Measurements from ENCODE around the gene WBP4. TPM values are rescaled to one million over a fixed set of nuclear protein-coding genes. Genes with fewer than 3 reads are reported as not detected.
"Not testable (repeated sequence)": the region's sequence is repeated elsewhere in the genome, so short reads cannot be mapped to it uniquely, and the experiment has no call there.

WBP4 gene
- total RNA-seq, 2 donors from 2014 or later: 7.1 to 7.5 TPM

DNA sequence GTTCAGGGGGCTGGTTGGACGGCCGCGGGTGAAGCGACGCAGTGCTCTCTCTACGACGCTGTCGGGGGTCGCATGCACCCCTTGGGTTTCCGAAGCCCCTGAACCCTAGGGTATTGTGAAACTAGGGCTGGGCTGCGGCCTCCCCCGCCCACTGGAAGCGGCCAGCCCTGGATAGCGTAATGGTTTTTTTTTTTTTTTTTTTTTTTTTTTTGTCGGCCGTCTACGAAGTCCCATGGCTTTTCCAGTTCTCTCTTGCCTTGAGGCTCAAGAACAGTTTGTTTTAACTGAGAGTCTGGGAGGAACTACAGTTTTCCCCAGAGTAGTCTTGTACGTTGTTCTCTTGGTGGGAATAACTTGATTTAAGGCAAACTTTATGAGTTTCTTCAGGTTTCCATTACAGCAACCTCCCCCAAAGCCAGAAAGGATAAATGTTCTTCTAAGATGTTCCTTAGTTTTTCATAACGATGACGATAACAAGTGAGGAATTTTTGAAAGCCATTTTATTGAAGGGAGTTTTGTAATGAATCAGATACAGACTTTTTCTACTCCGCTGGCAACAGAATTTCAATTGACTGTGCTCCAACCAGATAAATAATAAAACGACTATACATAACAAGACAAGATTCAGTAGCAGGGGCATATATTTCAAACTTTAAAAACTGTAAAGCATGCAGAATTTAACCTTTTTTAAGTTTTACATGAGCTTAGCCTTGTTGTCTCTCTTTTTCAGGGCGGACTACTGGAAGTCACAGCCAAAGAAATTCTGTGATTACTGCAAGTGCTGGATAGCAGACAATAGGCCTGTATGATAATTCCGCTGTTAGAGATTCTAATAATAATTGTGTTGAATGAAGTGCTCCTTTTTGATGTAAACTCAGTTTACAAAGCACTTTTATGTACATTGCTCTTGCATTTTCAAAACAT lies 867 bp downstream of the WBP4 start:
- intact Hi-C loops (cut with DNase I, micrococcal nuclease): no loop called here
- DNase-seq (no peak), ATAC-seq (peak; percentile 40)

DNA sequence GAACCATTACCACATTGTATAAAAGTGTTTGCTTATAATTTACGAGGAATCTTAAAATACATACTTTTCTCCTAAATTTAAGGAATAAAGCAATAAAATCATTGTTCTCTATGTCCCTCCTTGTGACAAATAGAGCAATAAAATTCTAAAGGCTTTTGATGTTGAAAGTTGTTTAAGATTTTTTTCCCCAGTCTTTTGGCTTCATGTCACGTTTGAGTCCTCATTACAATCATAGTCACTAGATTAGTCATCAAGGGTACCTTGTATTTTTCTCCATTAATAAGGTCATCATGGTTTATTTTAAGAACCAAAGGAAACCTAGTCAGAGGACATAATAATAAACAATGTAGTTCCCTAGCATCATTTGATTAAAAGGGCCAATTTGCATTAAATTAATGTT lies 3.2 kb downstream of the WBP4 start:
- ATAC-seq (no peak), DNase-seq (no peak)
- intact Hi-C loops (cut with DNase I, micrococcal nuclease): no loop called here

DNA sequence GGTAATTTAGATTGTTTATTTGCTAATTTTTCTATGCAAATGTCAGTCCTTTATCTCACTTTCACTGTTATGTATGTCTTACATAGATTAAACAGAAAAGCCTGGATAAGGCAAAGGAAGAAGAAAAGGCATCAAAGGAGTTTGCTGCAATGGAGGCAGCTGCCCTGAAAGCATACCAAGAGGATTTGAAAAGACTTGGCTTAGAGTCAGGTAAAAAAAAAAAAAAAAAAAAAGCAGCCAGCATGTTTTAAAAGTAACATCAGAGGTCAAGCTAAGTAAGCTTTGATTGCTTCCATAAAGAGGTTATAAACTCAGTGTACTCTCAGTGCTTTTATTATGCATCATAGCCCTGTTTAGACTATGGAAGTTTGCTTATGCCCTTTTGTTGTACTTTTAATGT lies 3.8 kb downstream of the WBP4 start:
- intact Hi-C loops (cut with DNase I, micrococcal nuclease): no loop called here
- peak; percentile 45 for ATAC-seq
- DNase-seq: no peak

DNA sequence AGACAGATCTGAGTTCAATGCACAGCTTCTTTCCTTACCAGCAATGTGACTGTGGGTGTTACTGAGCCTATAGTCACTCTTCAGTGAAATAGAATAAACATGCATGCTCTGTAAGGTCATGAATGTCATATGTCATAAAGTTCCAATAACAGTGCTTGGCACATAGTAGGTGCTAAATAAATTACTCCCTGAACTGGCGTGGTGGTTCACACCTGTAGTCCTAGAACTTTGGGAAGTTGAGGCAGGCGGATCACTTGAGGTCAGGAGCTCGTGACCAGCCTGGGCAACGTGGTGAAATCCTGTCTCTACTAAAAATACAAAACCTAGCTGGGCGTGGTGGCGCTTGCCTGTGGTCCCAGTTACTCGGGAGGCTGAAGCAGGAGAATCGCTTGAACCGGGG lies 13.2 kb downstream of the WBP4 start:
- intact Hi-C loops (cut with DNase I, micrococcal nuclease): loop anchor here (5.0 to 10.0 kb wide), 2 partner anchors 140 to 148 kb away; no protein-coding TSS in a partner anchor
- no peak for ATAC-seq

DNA sequence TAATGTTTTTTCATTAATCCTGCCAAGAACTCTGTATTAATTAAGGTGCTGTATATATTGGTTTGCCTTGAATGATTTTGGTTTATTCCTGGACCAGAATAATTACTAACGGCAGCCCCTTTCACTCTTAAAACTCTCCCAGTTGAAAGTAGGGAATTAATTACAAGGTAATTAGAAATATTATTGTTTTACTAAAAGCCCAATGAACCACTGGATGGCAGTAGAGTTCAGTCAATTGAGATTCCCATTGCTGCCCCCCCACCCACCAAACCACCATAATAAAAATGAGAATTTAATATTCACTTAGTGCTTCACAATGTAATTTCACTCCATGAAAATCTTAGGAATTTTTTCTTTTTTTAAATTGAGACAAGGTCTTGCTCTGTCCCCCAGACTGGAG lies 13.7 kb downstream of the WBP4 start:
- ATAC-seq (no peak), DNase-seq (peak in 1 of 2 donors; percentile 21)
- intact Hi-C loops (cut with DNase I, micrococcal nuclease): loop anchor here in 1 of 2 donors (10.0 kb wide), 1 partner anchor 140 kb away; no protein-coding TSS in a partner anchor

More for the DNA sequence above, 13.2 kb downstream of the WBP4 start:
- no peak for DNase-seq

DNA sequence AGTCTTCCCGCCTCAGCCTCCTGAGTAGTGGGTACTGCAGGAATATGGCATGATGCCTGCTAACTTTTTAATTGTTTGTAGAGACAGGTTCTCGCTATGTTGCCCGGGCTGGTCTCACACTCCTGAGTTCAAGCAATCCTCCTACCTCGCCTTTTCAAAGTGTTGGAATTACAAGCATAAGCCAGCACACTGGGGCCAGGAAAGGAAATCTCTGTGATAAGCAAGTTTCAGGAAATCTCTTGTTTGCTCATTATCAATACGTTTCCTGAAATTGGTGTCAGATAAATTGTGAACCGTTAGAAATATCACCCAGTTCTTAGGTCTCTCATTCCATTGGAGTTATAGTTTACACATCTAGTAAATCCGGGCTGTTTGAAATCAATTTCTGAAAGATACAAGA lies 14.2 kb downstream of the WBP4 start:
- intact Hi-C loops (cut with DNase I, micrococcal nuclease): loop anchor here in 1 of 2 donors (10.0 kb wide), 1 partner anchor 139 kb away; no protein-coding TSS in a partner anchor
- ATAC-seq (no peak), DNase-seq (no peak)

DNA sequence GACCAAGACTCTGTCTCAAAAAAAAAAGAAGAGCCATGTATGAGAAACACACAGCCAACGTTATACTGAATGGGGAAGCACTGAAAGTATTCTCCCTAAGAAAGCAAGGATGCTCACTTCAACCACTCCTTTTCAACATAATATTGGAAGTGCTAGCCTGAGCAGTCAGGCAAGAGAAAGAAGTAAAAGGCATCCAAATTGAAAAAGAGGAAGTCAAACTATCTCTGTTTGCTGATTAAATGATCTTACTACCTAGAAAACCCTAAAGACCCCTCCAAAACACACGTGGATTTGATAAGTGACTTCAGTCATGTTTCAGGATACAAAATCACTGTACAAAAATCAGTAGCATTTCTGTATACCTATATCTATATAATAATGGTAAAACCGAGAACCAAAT lies 16.2 kb downstream of the WBP4 start:
- intact Hi-C loops (cut with DNase I, micrococcal nuclease): loop anchor here in 1 of 2 donors (10.0 kb wide), 1 partner anchor 137 kb away; no protein-coding TSS in a partner anchor
- DNase-seq (no peak), ATAC-seq (no peak)

DNA sequence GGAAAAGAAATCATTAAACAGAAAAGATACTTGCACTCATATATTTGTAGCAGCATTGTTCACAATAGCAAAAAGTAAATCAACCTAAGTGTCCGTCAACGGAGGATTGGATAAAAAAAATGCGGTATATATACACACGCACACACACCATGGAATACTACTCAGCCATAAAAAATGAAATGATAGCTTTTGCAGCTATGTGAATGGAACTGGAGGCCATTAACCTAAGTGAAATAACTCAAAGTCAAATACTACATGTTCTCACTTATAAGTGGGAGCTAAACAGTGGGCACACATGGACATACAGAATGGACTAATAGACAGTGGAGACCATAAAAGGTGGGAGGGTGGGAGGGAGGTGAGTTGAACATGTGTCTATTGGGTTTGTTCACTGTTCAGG lies 18.4 kb downstream of the WBP4 start:
- intact Hi-C loops (cut with DNase I, micrococcal nuclease): loop anchor here in 1 of 2 donors (10.0 kb wide), 1 partner anchor 135 kb away; no protein-coding TSS in a partner anchor
- DNase-seq: no peak

DNA sequence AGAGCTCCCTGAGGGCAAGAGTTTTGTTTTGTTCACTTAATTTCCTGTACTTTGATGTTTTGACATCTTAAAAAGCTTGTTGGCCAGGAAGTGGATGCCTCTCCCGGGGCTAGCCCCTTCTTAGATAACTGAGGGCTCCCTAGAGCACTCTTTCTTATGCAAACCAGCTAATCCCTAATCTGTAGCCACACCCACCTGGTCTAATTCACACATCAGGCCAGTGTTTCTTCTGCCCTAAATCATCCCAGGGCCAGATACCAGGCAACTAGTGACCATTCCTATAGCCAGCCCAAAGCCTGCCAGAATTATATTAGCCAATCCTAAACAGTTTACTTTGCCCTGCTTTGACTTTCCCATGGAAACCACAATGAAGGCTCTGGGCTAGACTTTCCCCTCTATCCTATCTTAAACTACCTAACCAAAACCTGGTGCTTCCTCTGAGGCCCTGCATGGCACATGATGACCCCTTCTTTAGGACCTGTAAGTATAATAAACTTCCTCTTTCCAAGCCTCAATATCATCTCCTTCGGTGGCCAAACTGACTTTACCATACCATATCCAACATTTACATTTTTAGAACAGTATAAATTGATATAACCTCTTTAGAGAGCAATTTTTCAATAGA lies 24.8 kb downstream of the WBP4 start:
- no peak for ATAC-seq

More for the DNA sequence above, 18.4 kb downstream of the WBP4 start:
- no peak for ATAC-seq

DNA sequence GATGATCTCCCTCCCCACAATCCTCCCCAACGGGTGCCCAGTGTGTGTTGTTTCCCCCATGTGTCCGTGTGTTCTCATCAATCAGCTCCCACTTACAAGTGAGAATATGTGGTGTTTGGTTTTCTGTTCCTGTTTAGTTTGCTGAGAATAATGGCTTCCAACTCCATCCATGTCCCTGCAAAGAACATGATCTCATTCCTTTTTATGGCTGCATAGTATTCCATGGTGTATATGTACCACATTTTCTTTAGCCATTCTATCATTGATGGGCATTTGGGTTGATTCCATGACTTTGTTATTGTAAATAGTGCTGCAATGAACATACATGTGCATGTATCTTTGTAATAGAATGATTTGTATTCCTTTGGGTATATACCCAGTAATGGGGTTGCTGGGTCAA lies 34.4 kb downstream of the WBP4 start:
- intact Hi-C loops (cut with DNase I, micrococcal nuclease); ATAC-seq; DNase-seq: not testable (repeated sequence)

More for the DNA sequence above, 24.8 kb downstream of the WBP4 start:
- intact Hi-C loops (cut with DNase I, micrococcal nuclease): no loop called here
- DNase-seq: no peak

DNA sequence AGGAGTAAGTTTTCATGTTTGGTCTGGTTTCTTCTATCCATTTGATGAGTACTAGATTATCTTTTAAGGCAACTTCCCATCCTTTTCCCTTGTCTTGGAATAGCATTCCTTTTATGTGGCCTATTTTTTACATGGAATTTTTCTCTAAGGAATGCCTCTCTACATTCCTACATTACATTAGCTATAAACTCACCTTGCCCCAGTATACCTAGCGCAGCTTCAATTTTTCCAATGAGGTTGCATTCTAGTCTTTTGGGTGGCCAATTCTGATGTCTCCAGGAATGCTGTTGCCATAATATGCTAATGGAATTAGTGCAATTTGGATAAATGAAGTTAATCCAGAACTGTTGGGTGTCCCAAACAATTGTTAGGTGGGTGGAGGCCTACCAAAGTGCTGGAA lies 37.5 kb downstream of the WBP4 start:
- no peak for DNase-seq
- intact Hi-C loops (cut with DNase I, micrococcal nuclease): no loop called here
- ATAC-seq: no peak

DNA sequence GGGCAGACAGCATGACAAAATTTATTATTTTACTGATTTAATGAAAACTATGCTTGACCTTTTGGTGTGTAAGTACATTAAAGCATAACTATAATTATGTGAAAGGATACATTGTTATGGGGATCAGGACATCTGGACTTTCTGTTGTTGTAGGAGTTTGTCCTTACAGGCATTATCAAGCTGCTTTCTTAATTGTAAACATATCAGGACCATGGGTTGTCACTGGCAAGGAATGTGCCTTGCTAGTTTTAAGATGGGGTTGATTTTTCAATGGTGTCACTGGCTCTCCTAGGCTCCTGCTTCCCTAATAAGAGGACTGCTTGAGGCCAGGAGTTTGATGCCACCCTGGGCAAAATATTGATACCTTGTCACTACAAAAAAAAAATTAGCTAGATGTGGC lies 38.7 kb downstream of the WBP4 start:
- intact Hi-C loops (cut with DNase I, micrococcal nuclease): no loop called here
- ATAC-seq (no peak), DNase-seq (no peak)

DNA sequence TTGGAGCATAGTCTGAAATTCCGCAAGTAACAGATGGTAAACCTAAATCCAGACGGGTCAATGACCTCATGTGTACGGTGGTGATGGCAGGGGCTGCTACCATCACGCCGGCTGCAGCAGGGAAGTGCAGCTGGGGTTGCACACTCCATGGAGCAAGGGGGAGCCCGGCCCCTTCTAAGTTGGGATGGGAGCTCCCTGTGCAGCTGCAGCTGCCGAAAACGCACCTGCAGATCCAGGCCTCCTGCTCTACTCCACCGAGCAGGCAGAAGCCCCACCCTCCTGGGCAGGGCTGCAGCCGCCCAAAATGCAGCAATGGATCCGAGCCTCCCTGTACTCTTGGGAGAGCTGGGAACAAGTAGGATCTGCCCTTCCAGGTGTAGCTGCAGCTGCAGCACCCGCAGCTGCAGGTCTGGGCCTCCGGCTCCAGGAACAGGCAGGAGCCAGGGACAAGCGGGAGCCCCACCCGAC lies 45.8 kb downstream of the WBP4 start:
- no peak for ATAC-seq

DNA sequence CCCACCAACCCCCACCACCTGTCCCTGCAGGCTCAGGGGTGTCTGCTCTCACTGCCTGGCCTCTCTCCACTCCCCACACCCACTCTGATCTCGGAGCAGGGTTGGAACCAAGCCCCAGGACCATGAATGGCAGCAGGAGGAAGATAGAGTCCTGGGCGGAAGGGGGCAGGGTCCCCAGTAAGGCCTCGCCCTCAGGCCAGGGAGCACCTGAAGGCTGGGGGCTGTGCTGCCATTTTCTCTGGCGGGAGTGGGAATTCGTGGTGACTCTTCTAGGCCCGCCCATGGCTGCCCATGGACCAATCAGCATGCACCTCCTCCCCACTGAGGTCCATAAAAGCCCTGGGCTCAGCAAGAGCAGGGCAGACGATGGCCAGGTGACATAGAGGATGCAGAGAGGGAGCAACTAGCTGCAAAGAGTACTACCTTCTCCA lies 46.3 kb downstream of the WBP4 start:
- intact Hi-C loops (cut with DNase I, micrococcal nuclease): no loop called here
- no peak for ATAC-seq
- DNase-seq: no peak

More for the DNA sequence above, 45.8 kb downstream of the WBP4 start:
- intact Hi-C loops (cut with DNase I, micrococcal nuclease): no loop called here
- DNase-seq: no peak

DNA sequence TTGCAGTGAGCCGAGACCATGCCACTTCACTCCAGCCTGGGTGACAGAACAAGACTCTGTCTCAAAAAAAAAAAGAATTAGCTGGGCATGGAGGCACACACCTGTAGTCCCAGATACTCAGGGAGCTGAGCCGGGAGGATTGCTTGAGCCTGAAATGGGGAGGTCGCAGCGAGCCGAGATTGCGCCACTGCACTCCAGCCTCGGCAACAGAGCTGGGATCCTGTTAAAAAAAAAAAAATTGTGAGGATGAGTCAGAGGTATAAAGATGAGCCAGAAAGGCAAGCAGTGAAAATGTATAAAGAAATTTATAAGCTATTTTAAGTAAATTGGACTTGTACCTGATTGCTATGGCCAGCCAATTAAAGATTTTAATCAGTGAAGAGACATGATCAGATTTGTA lies 50.1 kb downstream of the WBP4 start:
- DNase-seq (no peak), ATAC-seq (no peak)
- intact Hi-C loops (cut with DNase I, micrococcal nuclease): no loop called here

DNA sequence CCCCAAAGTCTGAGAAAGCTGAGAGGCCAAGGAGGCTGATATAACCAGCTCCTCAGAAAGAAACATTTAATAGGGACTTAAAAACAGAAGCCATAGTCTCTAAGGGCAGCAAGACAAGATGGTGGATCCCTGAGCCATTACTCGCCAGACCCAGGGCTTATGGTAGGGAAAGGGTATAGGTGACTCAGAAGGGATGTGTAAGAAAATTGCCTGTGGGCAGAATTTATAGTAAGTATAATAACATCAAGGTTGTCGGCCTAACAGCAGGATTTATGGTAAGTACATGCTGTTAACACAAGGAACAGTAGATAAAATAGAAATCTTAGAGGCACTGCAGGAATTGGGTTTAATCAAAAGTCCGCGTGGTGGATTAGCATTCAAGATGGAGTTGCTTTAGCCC lies 56.6 kb downstream of the WBP4 start:
- ATAC-seq: no peak
- intact Hi-C loops (cut with DNase I, micrococcal nuclease): no loop called here
- DNase-seq: no peak

DNA sequence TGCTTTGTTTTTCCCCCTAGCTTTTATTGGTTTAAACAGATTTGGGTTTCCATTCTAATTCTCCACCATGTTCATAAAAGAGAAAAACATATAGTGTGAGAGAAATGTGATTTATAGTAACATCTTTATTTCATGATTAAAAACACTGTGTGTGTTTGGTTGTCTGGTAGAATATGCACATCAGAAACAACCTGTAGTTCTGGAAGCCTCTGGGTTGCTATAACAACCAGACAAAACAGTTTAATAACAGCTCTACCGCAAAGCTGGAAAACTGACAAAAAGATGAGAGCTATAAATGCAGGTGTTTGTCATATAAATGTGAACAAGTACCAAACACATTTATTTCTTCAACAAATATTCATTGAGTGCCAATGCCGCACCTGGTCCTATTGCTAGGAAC lies 61.5 kb downstream of the WBP4 start:
- intact Hi-C loops (cut with DNase I, micrococcal nuclease): no loop called here
- no peak for ATAC-seq
- no peak for DNase-seq

DNA sequence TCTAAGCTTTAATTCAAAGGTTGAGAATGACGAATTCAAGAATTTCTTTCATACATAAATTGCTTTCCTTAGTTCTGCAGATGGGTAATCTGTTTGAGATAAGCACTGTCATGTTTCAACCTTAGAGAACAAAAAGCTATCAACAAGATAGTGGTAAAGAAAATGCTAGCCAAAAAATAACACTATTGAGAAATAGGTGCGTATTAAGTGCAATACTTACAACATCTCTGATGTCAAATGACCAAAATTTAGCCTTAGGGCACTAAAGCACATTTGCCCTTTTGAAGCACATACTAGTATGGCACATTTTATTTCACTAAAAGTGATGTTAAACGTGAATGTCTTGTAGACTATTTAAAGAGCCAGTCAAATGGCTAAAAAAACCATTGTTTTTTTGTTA lies 66.4 kb downstream of the WBP4 start:
- DNase-seq (no peak), ATAC-seq (no peak)
- intact Hi-C loops (cut with DNase I, micrococcal nuclease): no loop called here

DNA sequence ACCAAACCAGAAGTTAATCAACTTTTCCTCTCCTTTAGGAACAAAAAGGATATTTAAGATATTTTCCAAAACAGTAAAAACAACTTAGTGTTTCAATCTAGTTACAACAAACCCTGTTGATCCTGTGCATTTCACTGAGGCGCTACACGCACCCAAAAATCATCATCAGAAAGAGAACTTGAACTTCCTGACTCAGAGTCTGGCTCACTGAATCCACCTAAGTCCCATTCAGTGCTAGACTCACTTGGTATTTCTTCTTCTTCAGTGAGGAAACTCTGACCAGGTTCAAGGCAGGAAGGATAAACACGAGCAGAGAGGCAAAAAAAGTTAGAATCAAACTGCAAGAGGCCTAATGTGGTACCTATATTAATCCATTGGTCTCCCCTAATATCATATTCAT lies 69.0 kb downstream of the WBP4 start:
- DNase-seq: no peak
- ATAC-seq: no peak
- intact Hi-C loops (cut with DNase I, micrococcal nuclease): no loop called here

DNA sequence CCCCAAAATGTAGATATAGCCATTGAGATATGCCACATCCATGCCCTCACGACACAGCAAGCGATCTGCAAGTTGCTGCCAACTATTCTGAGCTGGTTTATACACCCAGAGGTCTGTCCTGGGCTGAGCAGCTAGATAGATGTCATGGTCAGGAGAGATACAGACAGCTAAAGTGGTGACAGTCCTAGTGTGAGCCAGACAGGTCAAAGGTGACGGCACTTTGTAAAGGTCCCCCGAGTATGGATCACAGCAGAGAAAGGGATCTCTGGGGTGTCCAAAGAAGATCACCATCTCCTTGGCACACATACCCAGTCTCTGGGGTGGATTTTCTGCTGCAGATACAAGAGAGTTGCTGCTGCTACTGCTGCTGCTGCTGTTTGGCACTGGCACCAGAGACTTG lies 69.9 kb downstream of the WBP4 start:
- DNase-seq; intact Hi-C loops (cut with DNase I, micrococcal nuclease); ATAC-seq: not testable (repeated sequence)
